Uterus (tissue), 2 donors: ENCODE measurements around the gene GALNT2.

Source experiments
- POLR2A ChIP-seq, 2 donors: fragments of 450-650 bp; IDR thresholded peaks; one replicate each; pipeline ENCODE4 v1.6.1; 2016; ENCODE audit warnings: antibody characterized with exemption in 2 of 2, mild to moderate bottlenecking in 1 of 2, moderate library complexity in 1 of 2
- TF ChIP-seq, protein P1 (sequence below), 4 experiments: fragments of 200-600 bp in 2 of 4; fragments of 450-650 bp in 2 of 4; sonication (generic) in 2 of 4; IDR thresholded peaks; one replicate each; pipeline ENCODE4 v1.5.1; 2016 to 2019; ENCODE audit warnings: antibody characterized with exemption in 4 of 4, mild to moderate bottlenecking in 2 of 4, moderate library complexity in 1 of 4

DNA sequence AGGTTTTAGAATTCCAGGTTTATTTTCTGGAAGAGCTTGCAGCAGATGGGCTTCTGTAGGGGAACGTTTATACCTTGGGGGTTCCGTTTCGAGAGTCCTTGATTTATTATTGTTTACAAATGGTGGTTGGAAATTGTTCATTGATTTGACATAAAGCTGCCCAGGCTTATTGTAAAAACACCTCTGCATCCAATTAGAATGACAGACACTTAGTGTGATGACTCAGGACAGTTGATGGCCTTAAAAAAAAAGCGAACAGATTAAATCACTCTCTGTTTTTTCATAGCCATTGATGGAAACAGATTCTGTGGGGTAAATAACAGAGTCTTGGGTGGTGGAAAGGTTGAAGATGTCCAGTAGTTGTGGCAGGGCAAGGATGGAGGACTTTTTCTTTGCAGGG, 35.4 kb downstream of the GALNT2 start:
- TF ChIP-seq POLR2A (IDR thresholded peaks at IDR 0.05) = no peak
- TF ChIP-seq, protein P1, sequence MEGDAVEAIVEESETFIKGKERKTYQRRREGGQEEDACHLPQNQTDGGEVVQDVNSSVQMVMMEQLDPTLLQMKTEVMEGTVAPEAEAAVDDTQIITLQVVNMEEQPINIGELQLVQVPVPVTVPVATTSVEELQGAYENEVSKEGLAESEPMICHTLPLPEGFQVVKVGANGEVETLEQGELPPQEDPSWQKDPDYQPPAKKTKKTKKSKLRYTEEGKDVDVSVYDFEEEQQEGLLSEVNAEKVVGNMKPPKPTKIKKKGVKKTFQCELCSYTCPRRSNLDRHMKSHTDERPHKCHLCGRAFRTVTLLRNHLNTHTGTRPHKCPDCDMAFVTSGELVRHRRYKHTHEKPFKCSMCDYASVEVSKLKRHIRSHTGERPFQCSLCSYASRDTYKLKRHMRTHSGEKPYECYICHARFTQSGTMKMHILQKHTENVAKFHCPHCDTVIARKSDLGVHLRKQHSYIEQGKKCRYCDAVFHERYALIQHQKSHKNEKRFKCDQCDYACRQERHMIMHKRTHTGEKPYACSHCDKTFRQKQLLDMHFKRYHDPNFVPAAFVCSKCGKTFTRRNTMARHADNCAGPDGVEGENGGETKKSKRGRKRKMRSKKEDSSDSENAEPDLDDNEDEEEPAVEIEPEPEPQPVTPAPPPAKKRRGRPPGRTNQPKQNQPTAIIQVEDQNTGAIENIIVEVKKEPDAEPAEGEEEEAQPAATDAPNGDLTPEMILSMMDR (IDR thresholded peaks at IDR 0.05) = no peak
